ENCODE data around the gene ATP6V0A4. TPM values are rescaled to one million over a fixed set of nuclear protein-coding genes. Genes with fewer than 3 reads are reported as not detected.

ATP6V0A4 gene
- polyA plus RNA-seq, 1 experiment = not detected

GRCh38 chr7:138753150-138753518 is 44.9 kb downstream of the ATP6V0A4 start:
- no peak for TF ChIP-seq CTCF (IDR thresholded peaks at IDR 0.05; ENCODE audit: low read depth, low read length)
- peaks cover 2% of the 10 kb centered on the region; the same call in 1 of the 2 replicates for H3K9me3 ChIP-seq (ENCODE audit: control insufficient read depth, insufficient read depth, low read length)
- DNase-seq (ENCODE audit: low read depth, low spot score) = no peak
- ChIA-PET CTCF (interaction anchor here (0.9 kb wide), 1 partner anchor 14 kb away, joined by 4 read pairs; no protein-coding TSS in a partner anchor), POLR2A (no interaction called here)
- no peak overlapping the region for H3K4me3 ChIP-seq (ENCODE audit: low read depth, low read length)
- H3K27me3 ChIP-seq (ENCODE audit: control insufficient read depth, insufficient read depth, low read length) = no peaks in the 10 kb centered on the region
- no peak overlapping the region for H3K27ac ChIP-seq (ENCODE audit: low read depth, low read length)

GRCh38 chr7:138752518-138753149 is 45.4 kb downstream of the ATP6V0A4 start:
- POLR2A ChIA-PET = no interaction called here
- H3K27me3 ChIP-seq (ENCODE audit: control insufficient read depth, insufficient read depth, low read length) = no peaks in the 10 kb centered on the region
- no peak overlapping the region for H3K4me3 ChIP-seq (ENCODE audit: low read depth, low read length)
- H3K27ac ChIP-seq (ENCODE audit: low read depth, low read length) = no peak overlapping the region
- peaks cover 2% of the 10 kb centered on the region; the same call in 1 of the 2 replicates for H3K9me3 ChIP-seq (ENCODE audit: control insufficient read depth, insufficient read depth, low read length)
- CTCF ChIA-PET = interaction anchor here (0.5 to 0.9 kb wide), 2 partner anchors 14 to 258 kb away, joined by 4 to 7 read pairs; no protein-coding TSS in a partner anchor
- no peak for TF ChIP-seq CTCF (IDR thresholded peaks at IDR 0.05; ENCODE audit: low read depth, low read length)
- no peak for DNase-seq (ENCODE audit: low read depth, low spot score)

DNA sequence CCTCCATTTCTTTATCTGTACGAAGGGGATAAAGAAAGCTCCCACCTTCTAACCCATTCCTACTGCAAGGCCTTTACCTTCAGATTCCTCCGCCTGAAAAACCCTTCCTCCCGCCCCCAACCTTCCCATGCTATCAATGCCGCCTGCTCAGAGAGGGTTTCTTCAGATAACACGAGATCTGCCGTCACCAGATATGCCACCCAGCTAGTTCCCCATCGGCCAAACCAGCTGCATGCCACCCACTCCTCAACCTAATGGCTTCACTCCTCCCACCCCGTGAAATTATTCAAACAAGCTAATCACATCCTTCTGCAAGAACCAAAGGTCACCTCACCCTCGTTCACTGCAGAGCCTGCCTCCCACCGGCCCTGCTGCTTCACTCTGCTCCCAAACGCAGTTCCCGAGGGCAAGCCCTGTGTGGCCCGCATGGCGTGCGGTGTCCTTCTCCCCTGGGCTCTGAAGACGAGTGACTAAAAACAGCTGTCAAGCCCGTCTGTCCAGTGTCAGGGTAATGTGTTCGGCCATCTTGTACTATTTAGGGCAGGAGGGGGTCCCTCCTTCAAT is 47.0 kb downstream of the ATP6V0A4 start:
- Histone ChIP-seq H3K4me3 (ENCODE audit: low read depth, low read length) (no peak overlapping the region), H3K27me3 (ENCODE audit: control insufficient read depth, insufficient read depth, low read length) (no peaks in the 10 kb centered on the region), H3K27ac (ENCODE audit: low read depth, low read length) (no peak overlapping the region), H3K9me3 (ENCODE audit: control insufficient read depth, insufficient read depth, low read length) (peaks cover 2% of the 10 kb centered on the region; the same call in 1 of the 2 replicates)
- ChIA-PET POLR2A (no interaction called here), CTCF (interaction anchor here (1.4 kb wide), 1 partner anchor 12 kb away, joined by 3 read pairs; no protein-coding TSS in a partner anchor)
- no peak for TF ChIP-seq CTCF (IDR thresholded peaks at IDR 0.05; ENCODE audit: low read depth, low read length)
- no peak for DNase-seq (ENCODE audit: low read depth, low spot score)

DNA sequence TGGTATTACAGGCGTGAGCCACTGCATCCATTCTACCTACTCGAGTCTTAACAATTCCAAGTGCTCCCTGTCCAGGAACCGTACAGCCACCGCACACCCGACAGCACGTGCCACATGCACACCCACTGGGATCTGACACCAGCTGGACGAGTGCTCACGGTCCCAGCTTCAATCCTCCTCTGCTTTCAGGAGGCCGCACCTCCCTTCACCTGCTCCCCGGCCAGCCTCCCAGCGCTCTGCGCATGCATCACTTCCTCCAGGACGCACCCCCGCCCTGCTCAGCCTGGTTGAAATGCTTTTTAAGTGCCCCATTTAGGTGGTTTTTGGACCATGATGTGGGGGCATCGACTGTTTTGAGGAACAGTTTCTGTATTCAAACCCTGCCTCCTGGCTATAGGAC is 47.5 kb downstream of the ATP6V0A4 start:
- peaks cover 2% of the 10 kb centered on the region; the same call in 1 of the 2 replicates for H3K9me3 ChIP-seq (ENCODE audit: control insufficient read depth, insufficient read depth, low read length)
- POLR2A ChIA-PET = no interaction called here
- DNase-seq (ENCODE audit: low read depth, low spot score) = no peak
- CTCF ChIA-PET = interaction anchor here (1.4 kb wide), 1 partner anchor 12 kb away, joined by 3 read pairs; no protein-coding TSS in a partner anchor
- TF ChIP-seq CTCF (IDR thresholded peaks at IDR 0.05; ENCODE audit: low read depth, low read length) = no peak
- no peaks in the 10 kb centered on the region for H3K27me3 ChIP-seq (ENCODE audit: control insufficient read depth, insufficient read depth, low read length)
- no peak overlapping the region for H3K4me3 ChIP-seq (ENCODE audit: low read depth, low read length)
- H3K27ac ChIP-seq (ENCODE audit: low read depth, low read length) = no peak overlapping the region

DNA sequence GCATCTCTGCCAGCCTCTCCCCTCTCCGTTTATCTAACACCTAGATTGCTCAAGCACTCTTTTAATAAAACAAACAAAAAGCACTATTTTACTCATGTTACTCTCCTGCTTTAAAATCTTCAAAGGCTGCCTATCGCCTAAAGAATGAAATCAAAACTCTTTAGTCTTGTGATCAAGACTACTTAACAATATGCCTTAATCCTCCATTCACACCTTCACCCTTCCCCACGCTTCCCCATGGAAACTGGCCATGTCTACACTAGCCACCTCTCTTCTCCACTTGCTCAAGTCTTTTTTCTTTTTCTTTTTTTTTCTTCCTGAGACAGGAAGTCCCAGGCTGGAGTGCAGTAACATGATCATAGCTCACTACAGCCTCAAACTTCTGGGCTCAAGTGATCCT is 48.0 kb downstream of the ATP6V0A4 start:
- CTCF ChIA-PET = no interaction called here
- POLR2A ChIA-PET = no interaction called here

More for the DNA sequence above, 48.0 kb downstream of the ATP6V0A4 start:
- H3K9me3 ChIP-seq (ENCODE audit: control insufficient read depth, insufficient read depth, low read length) = peaks cover 2% of the 10 kb centered on the region; the same call in 1 of the 2 replicates
- no peak overlapping the region for H3K4me3 ChIP-seq (ENCODE audit: low read depth, low read length)
- no peak overlapping the region for H3K27ac ChIP-seq (ENCODE audit: low read depth, low read length)
- DNase-seq (ENCODE audit: low read depth, low spot score) = no peak
- no peaks in the 10 kb centered on the region for H3K27me3 ChIP-seq (ENCODE audit: control insufficient read depth, insufficient read depth, low read length)
- no peak for TF ChIP-seq CTCF (IDR thresholded peaks at IDR 0.05; ENCODE audit: low read depth, low read length)
